ENCODE data around the gene PPM1M.

The PPM1M gene

DNA sequence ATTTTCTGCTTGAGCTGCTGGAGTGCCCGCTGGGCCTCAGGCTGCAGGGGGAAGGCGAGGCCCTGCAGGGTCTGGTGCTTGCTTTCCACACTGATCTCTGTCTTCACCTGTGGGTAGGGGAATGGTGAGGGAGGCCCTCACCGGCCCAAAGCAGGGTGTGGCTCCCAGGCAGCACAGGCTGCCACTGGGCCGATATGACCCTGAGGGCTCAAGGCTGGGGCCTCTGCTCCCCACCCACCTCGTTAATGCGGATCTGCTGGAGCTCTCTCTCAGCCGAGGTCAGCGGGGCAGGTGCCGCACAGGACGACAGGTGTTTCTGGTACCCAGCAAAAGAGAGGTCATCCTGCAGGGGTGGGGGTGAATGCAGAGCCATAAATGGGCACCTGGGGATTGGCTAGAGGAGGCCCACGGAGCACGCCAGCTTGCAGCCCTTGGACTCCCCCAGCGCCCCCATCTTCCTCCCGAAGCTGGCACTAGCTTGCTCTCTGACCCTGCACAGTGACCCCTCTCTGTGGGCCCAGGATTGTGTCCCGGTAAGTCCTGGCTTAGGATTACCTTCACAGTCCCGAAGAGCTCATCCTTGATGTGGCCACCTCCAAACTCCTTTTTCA, 14.6 kb upstream of the PPM1M start:
- DNase-seq, result no peak

GRCh38 chr3:52231502-52232278, 13.9 kb upstream of the PPM1M start:
- DNase-seq, result no peak

DNA sequence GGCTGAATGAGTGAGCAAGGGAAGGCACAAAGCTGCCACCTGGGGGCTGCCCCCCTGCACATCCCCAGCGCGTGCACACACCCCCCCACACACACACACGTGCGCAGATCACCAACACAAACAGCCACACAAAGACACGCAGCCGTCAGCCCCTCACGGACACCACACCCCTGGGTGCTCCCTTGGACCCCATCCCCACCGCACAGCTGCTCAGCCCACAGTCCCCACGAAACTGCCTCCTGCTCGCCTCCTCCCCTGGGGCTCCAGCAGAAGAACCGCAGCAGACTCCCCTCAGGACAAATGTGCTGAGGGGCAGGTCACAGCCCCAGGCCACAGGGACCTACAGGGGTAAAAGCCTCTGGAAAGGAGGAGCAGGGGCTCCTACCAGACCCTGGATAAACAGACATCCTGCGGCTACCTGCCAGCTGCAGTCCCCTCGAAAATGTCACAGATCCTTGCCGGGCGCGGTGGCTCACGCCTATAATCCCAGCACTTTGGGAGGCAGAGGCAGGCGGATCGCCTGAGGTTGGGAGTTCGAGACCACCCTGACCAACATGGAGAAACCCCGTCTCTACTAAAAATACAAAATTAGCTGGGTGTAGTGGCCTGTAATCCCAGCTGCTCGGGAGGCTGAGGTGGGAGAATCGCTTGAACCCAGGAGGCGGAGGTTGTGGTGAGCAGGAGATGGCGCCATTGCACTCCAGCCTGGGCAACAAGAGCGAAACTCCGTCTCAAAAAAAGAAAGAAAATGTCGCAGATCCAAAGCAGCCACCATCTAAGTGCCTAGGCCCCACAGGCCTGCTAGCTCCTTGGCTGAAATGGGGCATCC, 13.1 kb upstream of the PPM1M start:
- no peak for DNase-seq

- DNase-seq, result no peak
Observed at GRCh38 chr3:52233108-52233591, 12.4 kb upstream of the PPM1M start.

GRCh38 chr3:52233968-52234367, 11.6 kb upstream of the PPM1M start:
- DNase-seq, result no peak

- DNase-seq, result no peak
Observed at GRCh38 chr3:52234516-52235447, 10.8 kb upstream of the PPM1M start.

GRCh38 chr3:52236424-52236886, 9.1 kb upstream of the PPM1M start:
- DNase-seq, result no peak

- DNase-seq, result peak; percentile 24
Observed at GRCh38 chr3:52237006-52237656, 8.4 kb upstream of the PPM1M start.

DNA sequence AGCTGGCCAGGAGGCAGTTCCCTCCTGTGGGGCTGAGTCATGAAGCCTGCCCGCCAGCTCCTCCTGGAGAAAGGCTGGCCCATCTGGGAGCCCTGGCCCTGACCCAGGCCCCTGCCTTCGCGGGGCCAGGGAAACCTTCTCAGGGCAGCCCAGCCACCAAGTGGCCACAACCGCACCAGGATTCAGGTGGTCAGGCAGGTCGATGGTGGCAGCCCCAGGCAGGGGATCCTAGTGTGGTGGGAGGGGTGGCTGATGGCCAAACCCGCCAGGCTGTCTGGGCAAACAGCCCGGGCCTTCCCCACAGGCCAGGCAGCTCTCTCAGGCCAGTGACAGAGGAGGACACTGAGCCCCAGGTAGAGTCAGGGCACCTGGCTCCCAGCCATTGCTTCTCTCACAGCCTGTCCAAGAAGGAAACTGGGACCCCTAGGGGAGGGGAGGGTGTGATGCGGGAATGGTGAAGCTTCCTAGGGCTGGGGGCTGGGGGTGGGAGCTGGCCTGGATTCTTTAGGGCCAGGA, 7.8 kb upstream of the PPM1M start:
- DNase-seq, result no peak

- no peak for DNase-seq
Observed at GRCh38 chr3:52238193-52238760, 7.3 kb upstream of the PPM1M start.

DNA sequence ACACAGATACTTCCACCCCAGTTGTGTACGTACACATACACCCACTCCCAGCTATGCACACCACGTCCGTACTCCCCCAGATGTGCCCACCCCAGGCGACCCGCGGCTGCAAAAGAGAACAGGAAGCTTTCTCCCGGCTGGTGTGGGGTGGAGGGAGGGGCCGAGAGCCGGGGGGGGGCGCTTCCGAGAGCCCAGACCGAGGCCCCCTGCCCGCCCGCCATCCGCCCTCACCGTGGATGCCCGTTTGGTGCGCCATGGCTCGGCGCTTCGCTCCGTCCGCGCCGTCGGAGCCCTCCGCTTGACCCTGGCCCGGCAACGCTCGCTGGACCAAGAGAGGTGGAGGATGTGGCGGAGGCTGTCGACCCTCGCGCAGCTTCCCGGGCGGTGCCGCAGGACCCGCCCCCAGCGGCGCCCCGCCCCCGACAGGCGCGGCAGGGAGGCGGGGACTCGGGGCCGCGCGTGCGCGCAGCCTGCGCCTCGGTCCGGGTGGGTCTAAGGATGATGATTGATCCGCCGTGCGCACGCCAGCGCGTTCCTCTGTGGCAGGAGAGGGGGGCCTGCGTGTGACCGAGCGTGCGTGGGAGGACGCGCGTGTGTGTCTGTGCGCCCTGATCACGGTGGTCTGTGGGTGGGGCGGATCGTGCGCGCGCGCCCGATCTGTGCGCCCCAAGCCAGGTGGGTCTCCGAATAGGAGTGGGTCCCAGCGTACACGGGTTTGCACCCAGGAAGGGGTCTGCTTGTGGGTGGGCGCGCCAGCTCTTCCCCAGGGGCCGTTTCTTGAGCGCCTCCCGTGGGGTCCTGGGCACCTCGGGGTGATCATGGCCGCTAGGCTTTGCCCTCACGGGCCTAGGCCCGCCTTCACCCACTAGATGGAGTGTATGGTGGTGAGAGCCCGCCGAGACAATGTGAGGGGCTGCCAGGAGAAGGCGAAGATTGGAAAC, 6.5 kb upstream of the PPM1M start, which contains the start of gene TWF2:
TWF2 (minus strand) TSS at position 398 of the 941 bp plus-strand sequence; CDS start at position 256, 142 bp downstream.
- peak; percentile 92 for DNase-seq

DNA sequence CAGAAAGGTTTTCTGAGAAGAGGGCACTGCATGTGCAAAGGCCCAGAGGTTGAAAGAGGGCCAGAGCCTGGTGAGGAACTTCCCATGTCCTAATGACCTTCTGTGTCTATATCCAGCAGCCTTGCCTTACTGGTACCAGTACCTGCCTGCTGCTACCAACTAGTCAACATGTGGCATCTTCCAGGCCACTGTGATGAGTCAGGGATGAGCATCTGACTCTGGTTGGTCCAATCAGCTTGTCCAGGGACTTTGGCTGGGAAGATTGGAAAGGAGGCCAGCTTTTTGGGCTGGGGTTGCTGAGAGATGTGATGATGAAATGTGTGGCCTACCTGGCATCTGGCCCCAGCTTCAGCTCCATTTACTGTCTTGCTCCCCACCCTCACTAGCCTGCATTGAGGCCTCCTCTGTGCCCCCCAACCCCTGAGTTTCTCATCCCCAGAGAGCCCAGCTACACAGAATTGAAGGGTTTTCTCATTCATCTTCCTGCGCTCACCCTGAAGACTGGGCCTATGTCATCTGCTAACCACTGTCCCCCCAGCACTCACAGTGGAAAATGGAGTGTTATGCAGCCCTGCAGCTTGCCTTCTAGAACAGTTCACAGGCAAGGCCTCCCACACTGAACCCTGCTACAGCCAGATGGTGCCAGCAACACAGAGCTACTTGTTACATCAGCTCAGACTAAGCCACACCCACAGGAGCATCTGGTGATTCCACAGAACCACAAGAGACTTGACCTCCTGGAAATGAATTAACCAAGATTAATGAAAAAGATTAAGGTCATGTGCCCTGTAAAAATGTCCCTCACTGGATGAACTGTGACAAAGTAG, 5.3 kb upstream of the PPM1M start:
- DNase-seq, result no peak

DNA sequence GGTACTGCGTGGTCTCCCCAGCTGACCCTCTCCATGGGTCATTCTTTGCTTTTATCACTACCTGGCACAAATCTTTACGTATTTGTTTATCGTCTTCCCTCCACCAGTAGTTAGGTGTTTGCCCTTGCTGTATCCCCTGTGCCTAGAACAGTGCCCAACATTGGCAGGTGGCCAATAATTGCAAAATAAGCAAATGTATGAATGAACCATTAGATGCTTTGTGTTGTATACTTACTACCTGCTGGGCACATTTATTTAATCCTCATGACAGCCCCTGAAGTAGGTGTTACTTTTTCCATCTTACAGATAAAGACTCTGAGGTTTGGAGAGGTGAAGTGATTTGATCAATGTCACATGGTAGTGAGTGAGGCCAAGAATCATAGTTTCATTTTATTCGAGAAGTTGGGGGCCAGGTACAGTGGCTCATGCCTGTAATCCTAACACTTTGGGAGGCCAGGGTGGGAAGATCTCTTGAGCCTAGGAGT, 4.6 kb upstream of the PPM1M start:
- DNase-seq, result no peak

- DNase-seq, result no peak
Observed at GRCh38 chr3:52242039-52242438, 3.5 kb upstream of the PPM1M start.

- DNase-seq, result peak; percentile 1
Observed at GRCh38 chr3:52243791-52244628, 1.5 kb upstream of the PPM1M start.

GRCh38 chr3:52246264-52246620, 683 bp downstream of the PPM1M start:
- no peak for DNase-seq

- peak; percentile 1 for DNase-seq
Observed at GRCh38 chr3:52246728-52247408, 1.3 kb downstream of the PPM1M start.

All from right kidney (tissue), 1 donor.